K562 (cell line): Measurements from ENCODE around the gene CRYGC. TPM values are rescaled to one million over a fixed set of nuclear protein-coding genes. Genes with fewer than 3 reads are reported as not detected.

ENCODE experiments used
- ATAC-seq: fragments of 200-7000 bp; cut with Tn5 transposase; 3 replicates; pipeline ENCODE4 v1.9.1; 2020; ENCODE audit warnings: moderate library complexity
- BruUV-seq: library from RNA; stranded (reverse); fragments of 400-500 nt; replicated peaks from 2 replicates; lab custom pipeline; 2021; lab: Mats Ljungman, UMichigan
- CTCF ChIA-PET: fragments of 300-600 bp; formaldehyde crosslinking; extraction: SDS; loops from one replicate; lab custom pipeline; 2021; ENCODE audit warnings: low intra/inter-chr PET ratio; lab: Yijun Ruan, JAX
- POLR2A ChIA-PET: fragments of 300-600, 350-650 bp; sonication (Branson Sonifier 250); formaldehyde crosslinking; extraction: SDS; loops from one replicate; lab custom pipeline; 2021; ENCODE audit warnings: antibody characterized with exemption, inconsistent platforms; lab: Yijun Ruan, JAX
- DNase-seq, 4 experiments: peaks; one replicate each; pipeline versions ENCODE4 v3.0.0 to v3.0.0-alpha.2; 2011 to 2018; ENCODE audit warnings: low spot score in 3 of 4, mixed read lengths in 3 of 4; ENCODE audit errors: extremely low read depth in 1 of 4
- FAIRE-seq: peaks from 2 replicates; lab custom pipeline; 2011; peaks lifted over from hg19 to GRCh38; lab: Jason Lieb, UNC
- H2AFZ ChIP-seq: 2 replicates; pipeline ENCODE4 v1.6.0; 2011; ENCODE audit warnings: low read depth, low read length, control low read depth, inconsistent platforms
- H3K27ac ChIP-seq: fragments of 200-600 bp; 3 replicates; pipeline ENCODE4 v1.8.0; 2011; ENCODE audit warnings: low read depth, mild to moderate bottlenecking, control low read depth, inconsistent platforms, low read length, moderate library complexity, mixed read lengths; ENCODE audit errors: extremely low read depth
- H3K27me3 ChIP-seq, 2 experiments: fragments of 300-600 bp in 1 of 2; 2 replicates in 1 of 2; 3 replicates in 1 of 2; pipeline versions ENCODE4 v1.6.0 to v1.8.0; 2011; ENCODE audit warnings: inconsistent platforms in 2 of 2, low read length in 2 of 2, mild to moderate bottlenecking in 1 of 2, mixed read lengths in 1 of 2, moderate library complexity in 1 of 2; ENCODE audit not compliant: control insufficient read depth in 2 of 2, insufficient read depth in 2 of 2
- H3K36me3 ChIP-seq: fragments of 300-600 bp; 3 replicates; pipeline ENCODE4 v1.8.0; 2011; ENCODE audit warnings: mild to moderate bottlenecking, low read length, inconsistent platforms; ENCODE audit not compliant: control insufficient read depth, insufficient read depth
- H3K4me1 ChIP-seq, 2 experiments: fragments of 200-600 bp in 1 of 2; replicated peaks in 1 of 2; 2 replicates in 1 of 2; 3 replicates in 1 of 2; pipeline versions ENCODE4 v1.5.1 to v1.8.0; 2011; ENCODE audit warnings: inconsistent platforms in 2 of 2, low read length in 2 of 2, mild to moderate bottlenecking in 1 of 2, mixed read lengths in 1 of 2, moderate library complexity in 1 of 2; ENCODE audit not compliant: control insufficient read depth in 2 of 2, insufficient read depth in 2 of 2
- H3K4me2 ChIP-seq: 2 replicates; pipeline ENCODE4 v1.6.1; 2011; ENCODE audit warnings: low read length, control low read depth, inconsistent platforms, mixed read lengths; ENCODE audit not compliant: insufficient read depth
- H3K4me3 ChIP-seq: fragments of 200-600 bp; sonication (generic), shearing (Covaris generic); 2 replicates; pipeline ENCODE4 v1.5.1; 2016; ENCODE audit warnings: control low read depth, inconsistent platforms
- H3K79me2 ChIP-seq: fragments of 200-600 bp; 3 replicates; pipeline ENCODE4 v1.8.0; 2011; ENCODE audit warnings: low read length, inconsistent platforms; ENCODE audit not compliant: control insufficient read depth, insufficient read depth
- H3K9ac ChIP-seq, 2 experiments: 2 replicates each; pipeline versions ENCODE4 v1.6.0 to v1.6.1; 2011; ENCODE audit warnings: low read depth in 2 of 2, low read length in 2 of 2, control low read depth in 1 of 2, inconsistent platforms in 1 of 2, mild to moderate bottlenecking in 1 of 2, mixed read lengths in 1 of 2; ENCODE audit not compliant: insufficient read depth in 1 of 2
- H3K9me1 ChIP-seq: one replicate; pipeline ENCODE4 v1.6.0; 2011; ENCODE audit warnings: inconsistent platforms, mild to moderate bottlenecking, low read length, moderate library complexity; ENCODE audit not compliant: control insufficient read depth, insufficient read depth
- H3K9me3 ChIP-seq: replicated peaks from 2 replicates; pipeline ENCODE4 v1.5.1; 2011; ENCODE audit warnings: low read depth, low read length, inconsistent platforms; ENCODE audit not compliant: control insufficient read depth, insufficient read depth
- H4K20me1 ChIP-seq: replicated peaks from 2 replicates; pipeline ENCODE4 v1.6.1; 2011; ENCODE audit warnings: low read length, inconsistent platforms, mixed read lengths; ENCODE audit not compliant: control insufficient read depth, insufficient read depth
- CBX3 ChIP-seq, 2 experiments: IDR thresholded peaks; 1 replicate in 1 of 2; 2 replicates in 1 of 2; pipeline ENCODE4 v1.6.1; 2012; ENCODE audit warnings: inconsistent platforms in 2 of 2, low read length in 2 of 2, borderline replicate concordance in 1 of 2, control low read depth in 1 of 2
- CTCF ChIP-seq, 3 experiments: IDR thresholded peaks in 2 of 3; conservative IDR thresholded peaks in 1 of 3; 2 replicates each; pipeline ENCODE4 v1.5.1; 2011 to 2012; ENCODE audit warnings: low read length in 3 of 3, mild to moderate bottlenecking in 3 of 3, control low read depth in 2 of 3, improper control_type of control experiment in 1 of 3, inconsistent platforms in 1 of 3, low read depth in 1 of 3, mixed read lengths in 1 of 3, moderate library complexity in 1 of 3; ENCODE audit not compliant: insufficient read depth in 2 of 3
- DNMT1 ChIP-seq: fragments of 450-650 bp; IDR thresholded peaks from 2 replicates; pipeline ENCODE4 v1.6.1; 2016; ENCODE audit warnings: antibody characterized with exemption, mild to moderate bottlenecking
- HNRNPL ChIP-seq: fragments of 200-400 bp; formaldehyde crosslinking; IDR thresholded peaks from 2 replicates; pipeline ENCODE4 v1.6.1; 2017; ENCODE audit warnings: low read depth, mild to moderate bottlenecking, low read length
- ZNF232 ChIP-seq: sonication (generic); formaldehyde crosslinking; IDR thresholded peaks from 2 replicates; pipeline ENCODE4 v1.8.0; 2022; ENCODE audit warnings: mild to moderate bottlenecking, missing genetic modification reagents
- ZNF316 ChIP-seq: fragments of 450-650 bp; IDR thresholded peaks from 2 replicates; pipeline ENCODE4 v1.6.1; 2016
- ZNF398 ChIP-seq: fragments of 250-450 bp; sonication (Bioruptor Pico); IDR thresholded peaks from 2 replicates; pipeline ENCODE4 v1.8.0; 2021; ENCODE audit warnings: moderate library complexity, mild to moderate bottlenecking, inconsistent platforms
- WGBS: fragments of 100-300 bp; shearing (Covaris generic); methylation state at CpG from one replicate; pipeline ENCODE4 v1.1.6; 2016; ENCODE audit warnings: low coverage, mixed read lengths; ENCODE audit not compliant: insufficient coverage; ENCODE audit errors: missing lambda C conversion rate; 5-methylcytosine and 5-hydroxymethylcytosine counted together
- in situ Hi-C: fragments of 300-500 bp; cut with MboI; formaldehyde crosslinking; loops from 4 replicates; pipeline ENCODE4 v1.15.0; 2018; ENCODE audit warnings: inconsistent platforms, mixed read lengths
- intact Hi-C: fragments of 100-400 bp; cut with micrococcal nuclease; formaldehyde crosslinking; loops from 2 replicates; pipeline ENCODE4 v1.14.2; 2022
- polyA plus RNA-seq, 8 experiments: library from polyadenylated mRNA; depleted of rRNA in 4 of 8; stranded (reverse) in 5 of 8; unstranded in 3 of 8; fragments of >200 nt; fragmentation: Nextera tagmentation in 2 of 8; fragmentation: Illumina TruSeq in 1 of 8; extraction: Ambion mirVana in 2 of 8; extraction: Trizol in 1 of 8; gene quantifications; 2 replicates each; pipeline versions ENCODE4 v1.2.1 to v1.2.3, GENCODE V29; 2011 to 2014; ENCODE audit warnings: inconsistent platforms in 1 of 8, missing spikeins in 1 of 8
- total RNA-seq, 7 experiments: library from RNA; depleted of rRNA in 6 of 7; stranded (reverse); fragments of >200 nt in 6 of 7; fragmentation: Illumina TruSeq in 2 of 7; extraction: Trizol in 2 of 7; gene quantifications; 2 replicates each; pipeline versions ENCODE4 v1.2.1 to v1.2.3, GENCODE V29; 2011 to 2021; ENCODE audit warnings: low replicate concordance in 1 of 7

Gene CRYGC
- total and polyA plus RNA-seq, 9 of the 15 experiments (the other 6 are each of a cell fraction or from before 2014, with no cell fraction given), result not detected

- CTCF ChIA-PET, result no interaction called here
These were observed 20.5 kb upstream of the CRYGC start for GRCh38 chr2:208150094-208150493.

GRCh38 chr2:208148803-208149202 lies 19.2 kb upstream of the CRYGC start:
- no peak overlapping the region for H3K4me3 ChIP-seq
- no peaks in the 10 kb centered on the region for H4K20me1 ChIP-seq
- no peak overlapping the region for H3K9ac ChIP-seq
- WGBS, result 4% methylated on average over 2 of the region's 2 CpGs
- DNase-seq (no peak), FAIRE-seq (no peak), ATAC-seq (no peak)
- no peak overlapping the region for H3K4me2 ChIP-seq
- H3K36me3 ChIP-seq, result no peaks in the 10 kb centered on the region
- POLR2A ChIA-PET, result no interaction called here
- H3K27ac ChIP-seq, result no peak overlapping the region
- TF ChIP-seq CTCF (IDR thresholded peaks at IDR 0.05 in 2 of 3, conservative IDR thresholded peaks at IDR 0.05 in 1 of 3; ENCODE audit: insufficient read depth in 2 of 3, low read depth in 1 of 3, low read length in 3 of 3) (peak in 1 of 3 experiments; percentile 9; a peak in 1 of 6 replicates), ZNF232 (CRISPR knock-in tag) (no peak), CBX3 (IDR thresholded peaks at IDR 0.05; ENCODE audit: borderline replicate concordance in 1 of 2, low read length in 2 of 2) (no peak), DNMT1 (no peak), ZNF398 (no peak)
- H3K9me1 ChIP-seq, result no peaks in the 10 kb centered on the region
- in situ Hi-C loops (no loop called here), intact Hi-C loops (no loop called here)
- CTCF ChIA-PET, result interaction anchor here (0.6 kb wide), 1 partner anchor 215 kb away, joined by 3 read pairs; no protein-coding TSS in a partner anchor
- no peaks in the 10 kb centered on the region for H3K79me2 ChIP-seq
- no peaks in the 10 kb centered on the region for H3K4me1 ChIP-seq
- H3K27me3 ChIP-seq, result no peaks in the 10 kb centered on the region
- no TSS peak for BruUV-seq
- no peak overlapping the region for H2AFZ ChIP-seq
- no peaks in the 10 kb centered on the region for H3K9me3 ChIP-seq

More at GRCh38 chr2:208150094-208150493, 20.5 kb upstream of the CRYGC start:
- Histone ChIP-seq H2AFZ (no peak overlapping the region), H3K79me2 (no peaks in the 10 kb centered on the region), H4K20me1 (no peaks in the 10 kb centered on the region), H3K9me3 (no peaks in the 10 kb centered on the region), H3K4me2 (no peak overlapping the region), H3K9me1 (no peaks in the 10 kb centered on the region), H3K27me3 (no peaks in the 10 kb centered on the region), H3K4me1 (no peaks in the 10 kb centered on the region), H3K27ac (no peak overlapping the region), H3K4me3 (no peak overlapping the region), H3K36me3 (no peaks in the 10 kb centered on the region), H3K9ac (no peak overlapping the region)
- POLR2A ChIA-PET, result no interaction called here
- no TSS peak for BruUV-seq
- DNase-seq (no peak), ATAC-seq (no peak), FAIRE-seq (no peak)
- intact Hi-C loops (no loop called here), in situ Hi-C loops (no loop called here)
- no peak for TF ChIP-seq HNRNPL
- TF ChIP-seq ZNF316, result peak; percentile 38; the same call in 1 of the 2 replicates
